Loucy (cell line): ENCODE data around the gene MALT1.
"Not testable (repeated sequence)": the region's sequence is repeated elsewhere in the genome, so short reads cannot be mapped to it uniquely, and the experiment has no call there.

Experiments used
- H2AFZ ChIP-seq: fragments of 200-600 bp; sonication (generic); 2 replicates; pipeline ENCODE4 v1.6.0; 2016; ENCODE audit warnings: antibody characterized with exemption, mild to moderate bottlenecking, low read length, moderate library complexity
- H3F3A ChIP-seq: fragments of 200-600 bp; 2 replicates; pipeline ENCODE4 v1.6.0; 2016; ENCODE audit warnings: antibody characterized with exemption, low read depth, mild to moderate bottlenecking
- H3K27me3 ChIP-seq: fragments of 200-600 bp; sonication (generic); 2 replicates; pipeline ENCODE4 v1.6.1; 2014; ENCODE audit warnings: low read length, mild to moderate bottlenecking; ENCODE audit not compliant: insufficient read depth, poor library complexity, severe bottlenecking
- H3K36me3 ChIP-seq: fragments of 200-600 bp; sonication (generic); 2 replicates; pipeline ENCODE4 v1.6.1; 2016; ENCODE audit warnings: low read length; ENCODE audit not compliant: insufficient read depth
- H3K4me1 ChIP-seq: fragments of 200-600 bp; sonication (generic); 2 replicates; pipeline ENCODE4 v1.5.1; 2014; ENCODE audit warnings: low read length, mild to moderate bottlenecking; ENCODE audit not compliant: insufficient read depth, poor library complexity, severe bottlenecking
- H3K4me2 ChIP-seq: fragments of 200-600 bp; sonication (generic); 2 replicates; pipeline ENCODE4 v1.6.0; 2014; ENCODE audit warnings: antibody characterized with exemption, low read length, low read depth, mild to moderate bottlenecking; ENCODE audit not compliant: poor library complexity, severe bottlenecking
- H3K4me3 ChIP-seq: fragments of 200-600 bp; sonication (generic); 2 replicates; pipeline ENCODE4 v1.5.1; 2014; ENCODE audit warnings: low read length, mild to moderate bottlenecking, mixed read lengths; ENCODE audit not compliant: poor library complexity, severe bottlenecking
- H3K79me2 ChIP-seq: fragments of 200-600 bp; sonication (generic); 2 replicates; pipeline ENCODE4 v1.6.1; 2014; ENCODE audit warnings: low read length; ENCODE audit not compliant: insufficient read depth
- H3K9ac ChIP-seq: fragments of 200-600 bp; sonication (generic); 2 replicates; pipeline ENCODE4 v1.6.0; 2014; ENCODE audit warnings: mild to moderate bottlenecking, low read depth, low read length, moderate library complexity; ENCODE audit not compliant: poor library complexity, severe bottlenecking
- H3K9me2 ChIP-seq: fragments of 200-600 bp; sonication (generic); replicated peaks from 2 replicates; pipeline ENCODE4 v1.6.1; 2016; ENCODE audit warnings: low read depth, low read length, mixed read lengths
- H3K9me3 ChIP-seq: fragments of 200-600 bp; sonication (generic); 2 replicates; pipeline ENCODE4 v1.6.1; 2014; ENCODE audit warnings: mild to moderate bottlenecking, antibody characterized with exemption, low read length, low read depth; ENCODE audit not compliant: insufficient read depth
- H4K20me1 ChIP-seq: fragments of 200-600 bp; sonication (generic); 2 replicates; pipeline ENCODE4 v1.6.0; 2014; ENCODE audit warnings: antibody characterized with exemption, low read length, mild to moderate bottlenecking; ENCODE audit not compliant: insufficient read depth, poor library complexity, severe bottlenecking
- CTCF ChIP-seq: fragments of 200-600 bp; sonication (generic); conservative IDR thresholded peaks from 2 replicates; pipeline ENCODE4 v1.5.1; 2014; ENCODE audit warnings: mild to moderate bottlenecking, antibody characterized with exemption, low read length
- EZH2phosphoT487 ChIP-seq: fragments of 200-600 bp; IDR thresholded peaks from 2 replicates; pipeline ENCODE4 v1.6.1; 2018; ENCODE audit warnings: antibody characterized with exemption, mild to moderate bottlenecking, moderate library complexity, borderline replicate concordance

The MALT1 gene

GRCh38 chr18:58770601-58771000 lies 99.3 kb downstream of the MALT1 start:
- Histone ChIP-seq H4K20me1 (no peaks in the 10 kb centered on the region), H2AFZ (no peak overlapping the region), H3K4me3 (no peak overlapping the region)

GRCh38 chr18:58772161-58772560 lies 100.9 kb downstream of the MALT1 start:
- no peaks in the 10 kb centered on the region for H3K36me3 ChIP-seq
- no peaks in the 10 kb centered on the region for H3K9me2 ChIP-seq
- no peak overlapping the region for H2AFZ ChIP-seq
- H3K4me1 ChIP-seq, result peaks cover 9% of the 10 kb centered on the region
- H3K4me3 ChIP-seq, result no peak overlapping the region
- no peaks in the 10 kb centered on the region for H3K79me2 ChIP-seq
- H3K27me3 ChIP-seq, result no peaks in the 10 kb centered on the region
- H3K9me3 ChIP-seq, result no peaks in the 10 kb centered on the region
- no peak overlapping the region for H3K9ac ChIP-seq
- TF ChIP-seq EZH2phosphoT487, result no peak
- no peak for TF ChIP-seq CTCF
- no peak overlapping the region for H3K4me2 ChIP-seq
- H4K20me1 ChIP-seq, result no peaks in the 10 kb centered on the region
- H3F3A ChIP-seq, result no peaks in the 10 kb centered on the region

More at GRCh38 chr18:58770601-58771000, 99.3 kb downstream of the MALT1 start:
- Histone ChIP-seq H3K9me2 (no peaks in the 10 kb centered on the region), H3K79me2 (no peaks in the 10 kb centered on the region), H3K36me3 (no peaks in the 10 kb centered on the region), H3F3A (no peaks in the 10 kb centered on the region), H3K4me2 (peak overlapping the region; percentile 4), H3K9ac (no peak overlapping the region), H3K27me3 (no peaks in the 10 kb centered on the region), H3K4me1 (peaks cover 9% of the 10 kb centered on the region), H3K9me3 (no peaks in the 10 kb centered on the region)
- TF ChIP-seq EZH2phosphoT487 (no peak), CTCF (no peak)

- H3K4me3 ChIP-seq, result no peak overlapping the region
- H3K4me1 ChIP-seq, result peaks cover 2% of the 10 kb centered on the region
- H3K4me2 ChIP-seq, result no peak overlapping the region
- TF ChIP-seq CTCF (no peak), EZH2phosphoT487 (no peak)
- H3K9me2 ChIP-seq, result no peaks in the 10 kb centered on the region
- H3F3A ChIP-seq, result no peaks in the 10 kb centered on the region
- no peaks in the 10 kb centered on the region for H3K27me3 ChIP-seq
- no peaks in the 10 kb centered on the region for H3K9me3 ChIP-seq
- no peaks in the 10 kb centered on the region for H3K36me3 ChIP-seq
- H4K20me1 ChIP-seq, result no peaks in the 10 kb centered on the region
- no peaks in the 10 kb centered on the region for H3K79me2 ChIP-seq
- no peak overlapping the region for H2AFZ ChIP-seq
- no peak overlapping the region for H3K9ac ChIP-seq
These were observed 104.8 kb downstream of the MALT1 start for GRCh38 chr18:58776084-58776483.

DNA sequence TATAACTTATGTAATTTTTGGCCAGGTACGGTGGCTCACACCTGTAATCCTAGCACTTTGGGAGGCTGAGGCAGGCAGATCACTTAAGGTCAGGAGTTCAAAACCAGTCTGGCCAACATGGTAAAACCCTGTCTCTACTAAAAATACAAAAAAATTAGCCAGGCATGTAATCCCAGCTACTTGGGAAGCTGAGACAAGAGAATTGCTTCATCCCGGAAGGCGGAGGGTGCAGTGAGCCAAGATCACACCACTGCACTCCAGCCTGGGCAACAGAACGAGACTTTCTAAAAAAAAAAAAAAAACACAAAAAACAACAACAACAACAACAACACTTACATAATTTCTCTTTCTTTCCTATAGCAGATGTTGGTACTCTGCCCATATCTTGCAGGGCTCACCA lies 105.3 kb downstream of the MALT1 start:
- not testable (repeated sequence) for H2AFZ ChIP-seq, H3K4me1 ChIP-seq, H3K27me3 ChIP-seq, H3K79me2 ChIP-seq, H3K36me3 ChIP-seq, H3K9me3 ChIP-seq, H3K9me2 ChIP-seq, H3F3A ChIP-seq, H3K4me2 ChIP-seq, H3K9ac ChIP-seq, H4K20me1 ChIP-seq, H3K4me3 ChIP-seq
